Astrocyte (in vitro differentiated cells and primary cell): ENCODE results near the gene RRBP1. TPM values are rescaled to one million over a fixed set of nuclear protein-coding genes. Genes with fewer than 3 reads are reported as not detected.

ENCODE experiments used
- DNase-seq: peaks from one replicate; pipeline ENCODE4 v3.0.0-alpha.2; 2010; ENCODE audit warnings: low read depth
- FAIRE-seq: peaks from 2 replicates; lab custom pipeline; 2011; peaks lifted over from hg19 to GRCh38; lab: Jason Lieb, UNC
- H2AFZ ChIP-seq: 2 replicates; pipeline ENCODE4 v1.6.0; 2012; ENCODE audit warnings: low read depth, low read length, inconsistent platforms
- H3K27ac ChIP-seq: 2 replicates; pipeline ENCODE4 v1.5.1; 2011; ENCODE audit warnings: low read depth, low read length, inconsistent platforms
- H3K27me3 ChIP-seq: 2 replicates; pipeline ENCODE4 v1.6.0; 2011; ENCODE audit warnings: low read length, inconsistent platforms; ENCODE audit not compliant: insufficient read depth
- H3K36me3 ChIP-seq: 2 replicates; pipeline ENCODE4 v1.5.1; 2011; ENCODE audit warnings: low read length, inconsistent platforms; ENCODE audit not compliant: insufficient read depth
- H3K4me1 ChIP-seq: 2 replicates; pipeline ENCODE4 v1.5.1; 2011; ENCODE audit warnings: low read length, inconsistent platforms; ENCODE audit not compliant: insufficient read depth
- H3K4me2 ChIP-seq: 2 replicates; pipeline ENCODE4 v1.6.0; 2012; ENCODE audit warnings: low read length, inconsistent platforms
- H3K4me3 ChIP-seq: 2 replicates; pipeline ENCODE4 v1.5.1; 2011; ENCODE audit warnings: low read depth, mild to moderate bottlenecking, low read length, inconsistent platforms; ENCODE audit not compliant: insufficient read depth
- H3K79me2 ChIP-seq: 2 replicates; pipeline ENCODE4 v1.6.0; 2012; ENCODE audit warnings: mild to moderate bottlenecking, low read length, inconsistent platforms; ENCODE audit not compliant: insufficient read depth
- H3K9ac ChIP-seq: 2 replicates; pipeline ENCODE4 v1.6.0; 2012; ENCODE audit warnings: mild to moderate bottlenecking, low read length, inconsistent platforms
- H3K9me3 ChIP-seq: 2 replicates; pipeline ENCODE4 v1.5.1; 2012; ENCODE audit warnings: low read depth, mild to moderate bottlenecking, low read length, inconsistent platforms; ENCODE audit not compliant: insufficient read depth
- H4K20me1 ChIP-seq: 2 replicates; pipeline ENCODE4 v1.6.0; 2012; ENCODE audit warnings: low read length, inconsistent platforms; ENCODE audit not compliant: insufficient read depth
- H3K27ac Mint-ChIP-seq: one replicate; pipeline ENCODE4 v1.8.0; 2021; ENCODE audit warnings: mild to moderate bottlenecking, mixed read lengths; ENCODE audit not compliant: unreplicated experiment
- H3K27me3 Mint-ChIP-seq: one replicate; pipeline ENCODE4 v1.8.0; 2021; ENCODE audit warnings: low read depth, mixed read lengths; ENCODE audit not compliant: unreplicated experiment
- H3K36me3 Mint-ChIP-seq: one replicate; pipeline ENCODE4 v1.8.0; 2021; ENCODE audit warnings: low read depth, mixed read lengths; ENCODE audit not compliant: unreplicated experiment
- H3K4me1 Mint-ChIP-seq: one replicate; pipeline ENCODE4 v1.8.0; 2021; ENCODE audit warnings: low read depth, mixed read lengths; ENCODE audit not compliant: unreplicated experiment
- H3K4me3 Mint-ChIP-seq: one replicate; pipeline ENCODE4 v1.8.0; 2021; ENCODE audit warnings: mild to moderate bottlenecking, moderate library complexity, mixed read lengths; ENCODE audit not compliant: unreplicated experiment
- H3K9me3 Mint-ChIP-seq: one replicate; pipeline ENCODE4 v1.8.0; 2021; ENCODE audit warnings: mild to moderate bottlenecking, mixed read lengths; ENCODE audit not compliant: unreplicated experiment
- CTCF ChIP-seq: IDR thresholded peaks from 2 replicates; pipeline ENCODE4 v1.5.1; 2011; ENCODE audit warnings: low read depth, mild to moderate bottlenecking, inconsistent platforms, low read length, moderate library complexity; ENCODE audit not compliant: insufficient read depth
- EZH2 ChIP-seq: IDR thresholded peaks from 2 replicates; pipeline ENCODE4 v1.6.1; 2012; ENCODE audit warnings: mild to moderate bottlenecking, low read length, inconsistent platforms; ENCODE audit not compliant: insufficient read depth
- total RNA-seq: library from RNA; stranded (reverse); gene quantifications from 2 replicates; pipeline ENCODE4 v1.2.1, GENCODE V29; 2021

The RRBP1 gene
- total RNA-seq, 1 donor from 2014 or later = 347 TPM

- Mint-ChIP-seq H3K4me3 (no peak overlapping the region), H3K4me1 (peaks cover 13% of the 10 kb centered on the region), H3K9me3 (no peaks in the 10 kb centered on the region), H3K27ac (no peak overlapping the region), H3K27me3 (peaks cover 17% of the 10 kb centered on the region), H3K36me3 (no peaks in the 10 kb centered on the region)
- H3K36me3 ChIP-seq = no peaks in the 10 kb centered on the region
- H3K79me2 ChIP-seq = no peaks in the 10 kb centered on the region
- H2AFZ ChIP-seq = no peak overlapping the region
- DNase-seq = no peak
- no peak overlapping the region for H3K27ac ChIP-seq
- H3K9ac ChIP-seq = no peak overlapping the region
- H3K4me2 ChIP-seq = no peak overlapping the region
- no peak for FAIRE-seq
- H3K27me3 ChIP-seq = no peaks in the 10 kb centered on the region
- H3K9me3 ChIP-seq = no peaks in the 10 kb centered on the region
- TF ChIP-seq CTCF = no peak
- TF ChIP-seq EZH2 = no peak
- H3K4me1 ChIP-seq = no peaks in the 10 kb centered on the region
- no peaks in the 10 kb centered on the region for H4K20me1 ChIP-seq
- H3K4me3 ChIP-seq = no peak overlapping the region
Measured at GRCh38 chr20:17730071-17730470, 48.0 kb upstream of the RRBP1 start.

GRCh38 chr20:17728074-17728473, 46.0 kb upstream of the RRBP1 start:
- H3K27ac Mint-ChIP-seq = no peak overlapping the region
- Histone ChIP-seq H3K4me1 (no peaks in the 10 kb centered on the region), H3K9me3 (no peaks in the 10 kb centered on the region), H3K27me3 (no peaks in the 10 kb centered on the region), H3K4me3 (no peak overlapping the region), H4K20me1 (no peaks in the 10 kb centered on the region), H3K36me3 (no peaks in the 10 kb centered on the region), H2AFZ (no peak overlapping the region), H3K79me2 (no peaks in the 10 kb centered on the region), H3K9ac (no peak overlapping the region), H3K27ac (no peak overlapping the region), H3K4me2 (no peak overlapping the region)
- no peak overlapping the region for H3K4me3 Mint-ChIP-seq
- H3K27me3 Mint-ChIP-seq = peaks cover 20% of the 10 kb centered on the region
- TF ChIP-seq EZH2 = no peak
- TF ChIP-seq CTCF = no peak
- peaks cover 4% of the 10 kb centered on the region for H3K4me1 Mint-ChIP-seq
- DNase-seq = no peak
- FAIRE-seq = no peak
- H3K9me3 Mint-ChIP-seq = no peaks in the 10 kb centered on the region
- no peaks in the 10 kb centered on the region for H3K36me3 Mint-ChIP-seq

GRCh38 chr20:17727351-17727750, 45.3 kb upstream of the RRBP1 start:
- H3K36me3 ChIP-seq = no peaks in the 10 kb centered on the region
- FAIRE-seq (no peak), DNase-seq (no peak)
- no peak overlapping the region for H3K27ac Mint-ChIP-seq
- H3K4me1 Mint-ChIP-seq = peaks cover 4% of the 10 kb centered on the region
- H4K20me1 ChIP-seq = no peaks in the 10 kb centered on the region
- no peaks in the 10 kb centered on the region for H3K79me2 ChIP-seq
- no peaks in the 10 kb centered on the region for H3K9me3 ChIP-seq
- H3K27me3 Mint-ChIP-seq = peaks cover 25% of the 10 kb centered on the region
- peaks cover 4% of the 10 kb centered on the region for H3K9me3 Mint-ChIP-seq
- no peak overlapping the region for H2AFZ ChIP-seq
- H3K4me3 ChIP-seq = no peak overlapping the region
- H3K36me3 Mint-ChIP-seq = no peaks in the 10 kb centered on the region
- H3K9ac ChIP-seq = no peak overlapping the region
- no peaks in the 10 kb centered on the region for H3K27me3 ChIP-seq
- no peaks in the 10 kb centered on the region for H3K4me1 ChIP-seq
- H3K4me3 Mint-ChIP-seq = no peak overlapping the region
- H3K4me2 ChIP-seq = no peak overlapping the region
- TF ChIP-seq CTCF = no peak
- no peak for TF ChIP-seq EZH2
- H3K27ac ChIP-seq = no peak overlapping the region
